ENCODE data around the gene RASAL2. TPM values are rescaled to one million over a fixed set of nuclear protein-coding genes. Genes with fewer than 3 reads are reported as not detected.

RASAL2 gene
- total and polyA plus RNA-seq, 2 donors (not counting 1 experiment from before 2014, with no cell fraction given) = 11.9 to 21.8 TPM

DNA sequence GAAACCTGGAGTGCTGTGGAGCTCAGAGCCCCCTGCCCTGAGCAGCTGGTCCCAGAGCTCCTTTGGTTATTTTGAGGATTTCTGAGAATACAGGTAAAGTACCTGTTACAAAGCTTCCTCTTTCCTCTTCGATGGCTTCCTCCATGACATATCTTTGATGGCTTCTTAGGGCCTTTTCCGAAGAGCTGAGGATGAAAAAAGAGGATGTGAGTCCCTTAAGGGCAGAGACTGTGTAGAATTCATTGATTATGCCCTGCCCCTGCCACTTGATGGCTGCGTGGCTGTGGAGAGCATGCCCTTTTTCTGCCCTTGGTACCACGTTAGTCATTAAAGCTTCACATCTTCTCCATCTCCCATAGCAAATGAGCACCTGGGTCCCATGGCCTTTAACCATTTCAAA is 433.2 kb downstream of the RASAL2 start:
- Histone ChIP-seq H3K4me2 (ENCODE audit: extremely low read depth, insufficient read depth, low read length) (no peak overlapping the region), H3K4me3 (replicated peaks in 1 of 4; ENCODE audit: control extremely low read depth in 1 of 4, insufficient read depth in 1 of 4, low read depth in 3 of 4, low read length in 4 of 4) (no peak overlapping the region), H2AFZ (ENCODE audit: low read length) (no peak overlapping the region), H3K27me3 (ENCODE audit: control insufficient read depth, insufficient read depth, low read length) (no peaks in the 10 kb centered on the region), H3K4me1 (ENCODE audit: control insufficient read depth, extremely low read depth, insufficient read depth, low read length) (peaks cover 17% of the 10 kb centered on the region), H3K9me3 (ENCODE audit: control insufficient read depth, insufficient read depth, low read depth, low read length) (no peaks in the 10 kb centered on the region), H3K27ac (ENCODE audit: insufficient read depth, low read length) (no peak overlapping the region), H3K36me3 (ENCODE audit: control insufficient read depth, insufficient read depth, low read length) (no peaks in the 10 kb centered on the region), H3K9ac (ENCODE audit: insufficient read depth, low read length) (no peak overlapping the region), H4K20me1 (ENCODE audit: control insufficient read depth, extremely low read depth, insufficient read depth, low read length) (no peaks in the 10 kb centered on the region), H3K79me2 (ENCODE audit: control insufficient read depth, insufficient read depth, low read length) (no peaks in the 10 kb centered on the region)
- TF ChIP-seq, protein P1, sequence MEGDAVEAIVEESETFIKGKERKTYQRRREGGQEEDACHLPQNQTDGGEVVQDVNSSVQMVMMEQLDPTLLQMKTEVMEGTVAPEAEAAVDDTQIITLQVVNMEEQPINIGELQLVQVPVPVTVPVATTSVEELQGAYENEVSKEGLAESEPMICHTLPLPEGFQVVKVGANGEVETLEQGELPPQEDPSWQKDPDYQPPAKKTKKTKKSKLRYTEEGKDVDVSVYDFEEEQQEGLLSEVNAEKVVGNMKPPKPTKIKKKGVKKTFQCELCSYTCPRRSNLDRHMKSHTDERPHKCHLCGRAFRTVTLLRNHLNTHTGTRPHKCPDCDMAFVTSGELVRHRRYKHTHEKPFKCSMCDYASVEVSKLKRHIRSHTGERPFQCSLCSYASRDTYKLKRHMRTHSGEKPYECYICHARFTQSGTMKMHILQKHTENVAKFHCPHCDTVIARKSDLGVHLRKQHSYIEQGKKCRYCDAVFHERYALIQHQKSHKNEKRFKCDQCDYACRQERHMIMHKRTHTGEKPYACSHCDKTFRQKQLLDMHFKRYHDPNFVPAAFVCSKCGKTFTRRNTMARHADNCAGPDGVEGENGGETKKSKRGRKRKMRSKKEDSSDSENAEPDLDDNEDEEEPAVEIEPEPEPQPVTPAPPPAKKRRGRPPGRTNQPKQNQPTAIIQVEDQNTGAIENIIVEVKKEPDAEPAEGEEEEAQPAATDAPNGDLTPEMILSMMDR (conservative IDR thresholded peaks at IDR 0.05 in 1 of 2, IDR thresholded peaks at IDR 0.05 in 1 of 2; ENCODE audit: low read depth in 1 of 2, low read length in 2 of 2) = no peak
- TF ChIP-seq EZH2 (IDR thresholded peaks at IDR 0.05; ENCODE audit: low read length, missing control alignments) = no peak
- no peak for DNase-seq (ENCODE audit: low read depth in 2 of 2)

DNA sequence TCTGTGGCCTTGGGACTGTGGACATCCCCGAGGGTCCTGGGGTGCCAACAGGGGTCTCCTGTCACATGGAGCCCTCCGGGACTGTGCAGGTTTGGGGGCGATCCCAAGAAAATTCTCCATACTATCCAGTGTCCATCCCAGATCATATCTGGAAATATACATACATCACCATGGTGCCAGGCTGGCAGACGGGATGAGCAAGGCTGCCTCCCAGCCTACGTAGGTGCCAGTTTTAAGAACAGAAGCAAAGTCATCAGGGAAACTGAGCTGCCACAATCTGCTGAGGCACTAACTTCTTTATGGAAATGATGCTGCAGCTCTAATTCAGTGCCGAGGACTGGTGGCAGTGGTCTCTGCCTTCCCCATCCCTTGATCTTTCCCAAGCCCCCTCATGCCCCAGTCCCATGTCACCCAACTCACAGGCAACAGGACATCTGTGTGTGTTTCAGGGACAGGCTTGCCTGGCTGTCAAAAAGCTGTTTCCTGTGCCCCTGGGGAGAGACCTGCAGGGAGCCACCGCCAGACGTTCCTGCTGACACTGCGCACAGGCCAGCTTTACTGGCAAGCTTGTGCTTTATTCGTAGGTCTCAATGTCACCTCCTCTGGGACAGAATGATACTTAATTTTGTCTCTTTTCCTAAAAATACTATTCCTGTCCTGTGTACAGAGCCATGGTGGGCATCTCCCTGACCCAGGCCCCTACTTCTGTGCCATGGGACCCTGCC is 434.5 kb downstream of the RASAL2 start:
- TF ChIP-seq, protein P1 (conservative IDR thresholded peaks at IDR 0.05 in 1 of 2, IDR thresholded peaks at IDR 0.05 in 1 of 2; ENCODE audit: low read depth in 1 of 2, low read length in 2 of 2) = no peak
- no peak for TF ChIP-seq EZH2 (IDR thresholded peaks at IDR 0.05; ENCODE audit: low read length, missing control alignments)
- no peak overlapping the region for H3K4me3 ChIP-seq (replicated peaks in 1 of 4; ENCODE audit: control extremely low read depth in 1 of 4, insufficient read depth in 1 of 4, low read depth in 3 of 4, low read length in 4 of 4)

DNA sequence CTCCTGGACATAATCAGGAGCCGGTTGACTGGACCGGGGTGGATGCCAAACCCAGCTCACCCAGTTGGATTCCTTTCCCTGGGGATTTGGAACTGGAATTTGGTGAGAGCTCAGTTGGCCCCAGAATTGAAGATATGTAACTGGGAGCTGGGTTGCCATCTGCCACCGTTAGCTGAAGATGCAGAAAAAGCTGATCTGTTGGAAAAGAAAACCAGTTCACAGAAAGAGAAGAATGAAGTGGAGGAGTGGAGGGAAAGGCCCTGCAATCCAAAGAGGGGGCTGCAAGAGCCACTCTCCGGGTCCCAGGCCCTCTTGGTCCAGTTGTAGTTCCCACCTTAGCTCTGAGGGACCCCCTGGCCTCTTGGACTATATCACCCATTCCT is 435.0 kb downstream of the RASAL2 start:
- Histone ChIP-seq H3K27me3 (ENCODE audit: control insufficient read depth, insufficient read depth, low read length) (no peaks in the 10 kb centered on the region), H2AFZ (ENCODE audit: low read length) (no peak overlapping the region), H3K4me3 (replicated peaks in 1 of 4; ENCODE audit: control extremely low read depth in 1 of 4, insufficient read depth in 1 of 4, low read depth in 3 of 4, low read length in 4 of 4) (no peak overlapping the region), H3K79me2 (ENCODE audit: control insufficient read depth, insufficient read depth, low read length) (no peaks in the 10 kb centered on the region), H3K9me3 (ENCODE audit: control insufficient read depth, insufficient read depth, low read depth, low read length) (no peaks in the 10 kb centered on the region), H3K9ac (ENCODE audit: insufficient read depth, low read length) (no peak overlapping the region), H3K36me3 (ENCODE audit: control insufficient read depth, insufficient read depth, low read length) (no peaks in the 10 kb centered on the region), H3K27ac (ENCODE audit: insufficient read depth, low read length) (no peak overlapping the region), H3K4me1 (ENCODE audit: control insufficient read depth, extremely low read depth, insufficient read depth, low read length) (peaks cover 18% of the 10 kb centered on the region), H3K4me2 (ENCODE audit: extremely low read depth, insufficient read depth, low read length) (no peak overlapping the region), H4K20me1 (ENCODE audit: control insufficient read depth, extremely low read depth, insufficient read depth, low read length) (no peaks in the 10 kb centered on the region)
- TF ChIP-seq, protein P1 (conservative IDR thresholded peaks at IDR 0.05 in 1 of 2, IDR thresholded peaks at IDR 0.05 in 1 of 2; ENCODE audit: low read depth in 1 of 2, low read length in 2 of 2) = no peak
- TF ChIP-seq EZH2 (IDR thresholded peaks at IDR 0.05; ENCODE audit: low read length, missing control alignments) = no peak
- DNase-seq (ENCODE audit: low read depth in 2 of 2) = no peak

More for the DNA sequence above, 434.5 kb downstream of the RASAL2 start:
- no peak for DNase-seq (ENCODE audit: low read depth in 2 of 2)
- no peak overlapping the region for H3K9ac ChIP-seq (ENCODE audit: insufficient read depth, low read length)
- no peaks in the 10 kb centered on the region for H3K27me3 ChIP-seq (ENCODE audit: control insufficient read depth, insufficient read depth, low read length)
- no peak overlapping the region for H3K4me2 ChIP-seq (ENCODE audit: extremely low read depth, insufficient read depth, low read length)
- H3K4me1 ChIP-seq (ENCODE audit: control insufficient read depth, extremely low read depth, insufficient read depth, low read length) = peaks cover 18% of the 10 kb centered on the region
- H3K79me2 ChIP-seq (ENCODE audit: control insufficient read depth, insufficient read depth, low read length) = no peaks in the 10 kb centered on the region
- H3K9me3 ChIP-seq (ENCODE audit: control insufficient read depth, insufficient read depth, low read depth, low read length) = no peaks in the 10 kb centered on the region
- H2AFZ ChIP-seq (ENCODE audit: low read length) = no peak overlapping the region
- no peak overlapping the region for H3K27ac ChIP-seq (ENCODE audit: insufficient read depth, low read length)
- H4K20me1 ChIP-seq (ENCODE audit: control insufficient read depth, extremely low read depth, insufficient read depth, low read length) = no peaks in the 10 kb centered on the region
- no peaks in the 10 kb centered on the region for H3K36me3 ChIP-seq (ENCODE audit: control insufficient read depth, insufficient read depth, low read length)
